Transverse colon (tissue), 4 donors: ENCODE data around the gene EIF5AL1. TPM values are rescaled to one million over a fixed set of nuclear protein-coding genes. Genes with fewer than 3 reads are reported as not detected.

Source experiments
- DNase-seq: peaks from one replicate; pipeline ENCODE4 v3.0.0-alpha.2; 2019
- H3K27ac ChIP-seq, 4 donors: fragments of 200-600 bp; sonication (generic); 2 replicates each; pipeline ENCODE4 v1.5.1; 2016 to 2018; ENCODE audit warnings: inconsistent platforms in 4 of 4
- H3K27me3 ChIP-seq: fragments of 200-600 bp; sonication (generic); 2 replicates; pipeline ENCODE4 v1.5.1; 2017; ENCODE audit warnings: inconsistent platforms
- H3K36me3 ChIP-seq, 4 donors: fragments of 200-600 bp; sonication (generic); 2 replicates each; pipeline ENCODE4 v1.5.1; 2017 to 2019; ENCODE audit warnings: inconsistent platforms in 4 of 4
- H3K4me1 ChIP-seq, 4 donors: fragments of 200-600 bp; sonication (generic); 2 replicates each; pipeline ENCODE4 v1.5.1; 2017 to 2020; ENCODE audit warnings: inconsistent platforms in 4 of 4
- H3K4me3 ChIP-seq, 4 donors: fragments of 200-600 bp; sonication (generic); 1 replicate in 1 of 4; 2 replicates in 3 of 4; pipeline versions ENCODE4 v1.5.1 to v1.6.1; 2017 to 2019; ENCODE audit warnings: inconsistent platforms in 4 of 4
- H3K9me3 ChIP-seq, 2 donors: fragments of 200-600 bp; sonication (generic); 2 replicates each; pipeline ENCODE4 v1.5.1; 2017 to 2019; ENCODE audit warnings: inconsistent platforms in 2 of 2
- CTCF ChIP-seq, 5 experiments: fragments of 200-600 bp in 3 of 5; fragments of 450-650 bp in 2 of 5; sonication (generic) in 3 of 5; IDR thresholded peaks; 1 replicate in 2 of 5; 2 replicates in 3 of 5; pipeline ENCODE4 v1.5.1; 2016 to 2017; ENCODE audit warnings: antibody characterized with exemption in 5 of 5, inconsistent platforms in 3 of 5, mild to moderate bottlenecking in 2 of 5, moderate library complexity in 1 of 5
- EP300 ChIP-seq: sonication (generic); formaldehyde crosslinking; IDR thresholded peaks from one replicate; pipeline ENCODE4 v1.6.1; 2017; ENCODE audit warnings: antibody characterized with exemption, low read depth
- POLR2A ChIP-seq: fragments of 450-650 bp; IDR thresholded peaks from one replicate; pipeline ENCODE4 v1.6.1; 2016; ENCODE audit warnings: antibody characterized with exemption, mild to moderate bottlenecking, moderate library complexity
- POLR2AphosphoS5 ChIP-seq, 3 donors: sonication (generic); formaldehyde crosslinking; IDR thresholded peaks; one replicate each; pipeline ENCODE4 v1.6.1; 2016; ENCODE audit warnings: antibody characterized with exemption in 3 of 3
- WGBS, 2 donors: methylation state at CpG; one replicate each; pipeline ENCODE4 v1.1.5; 2018; ENCODE audit warnings: low coverage in 1 of 2; 5-methylcytosine and 5-hydroxymethylcytosine counted together
- in situ Hi-C, 4 donors: fragments of 200-750 bp; cut with MboI; loops; one replicate each; pipeline versions ENCODE4 v1.15.0 to v1.15.1; 2017; ENCODE audit warnings: low sequenced_read_pairs in 3 of 4, low pct_ligation_motif_present in 1 of 4, low pct_unique_long_range_greater_than_20kb in 1 of 4
- intact Hi-C: fragments of 100-400 bp; cut with DNase I; formaldehyde crosslinking; loops from one replicate; pipeline ENCODE4 v1.15.1; 2023; ENCODE audit warnings: low total_unique reads
- total RNA-seq, 4 donors: library from RNA; depleted of rRNA; stranded (reverse); fragments of >200 nt; gene quantifications; one replicate each; pipeline ENCODE4 v1.1.0, GENCODE V29; 2016

EIF5AL1 gene
- total RNA-seq, 4 donors from 2014 or later = 0.16 to 0.27 TPM; not detected in 2

- Histone ChIP-seq H3K36me3 (no peaks in the 10 kb centered on the region), H3K9me3 (no peaks in the 10 kb centered on the region), H3K27me3 (no peaks in the 10 kb centered on the region), H3K4me1 (peaks cover 0 to 11% (median 2%) of the 10 kb centered on the region in 4 donors), H3K27ac (peak overlapping the region in 1 of 4 donors; percentile 57), H3K4me3 (no peak overlapping the region)
- in situ Hi-C loops = loop anchor here in 3 of 4 donors (5.0 to 10.0 kb wide), 2 partner anchors 92 to 94 kb away; no protein-coding TSS in a partner anchor
- intact Hi-C loops = no loop called here
- 75 to 78% methylated on average over 2 to 6 of the region's 6 CpGs for WGBS, 2 donors
- TF ChIP-seq POLR2A (no peak), CTCF (IDR thresholded peaks at IDR 0.05) (no peak), POLR2AphosphoS5 (IDR thresholded peaks at IDR 0.05) (no peak), EP300 (no peak)
- no peak for DNase-seq
Observed at GRCh38 chr10:79468841-79469585, 43.3 kb upstream of the EIF5AL1 start.

- peaks cover 0 to 11% (median 2%) of the 10 kb centered on the region in 4 donors for H3K4me1 ChIP-seq
- DNase-seq = no peak
- in situ Hi-C loops = loop anchor here in 1 of 4 donors (10.0 kb wide), 1 partner anchor 95 kb away; no protein-coding TSS in a partner anchor
- no peak overlapping the region for H3K27ac ChIP-seq
- 95 to 96% methylated on average over 4 to 8 of the region's 8 CpGs for WGBS, 2 donors
- no peaks in the 10 kb centered on the region for H3K9me3 ChIP-seq
- no peaks in the 10 kb centered on the region for H3K36me3 ChIP-seq
- intact Hi-C loops = no loop called here
- no peak for TF ChIP-seq POLR2A
- TF ChIP-seq CTCF (IDR thresholded peaks at IDR 0.05) = no peak
- no peak for TF ChIP-seq POLR2AphosphoS5 (IDR thresholded peaks at IDR 0.05)
- TF ChIP-seq EP300 = no peak
- H3K4me3 ChIP-seq = no peak overlapping the region
- H3K27me3 ChIP-seq = no peaks in the 10 kb centered on the region
Observed at GRCh38 chr10:79470096-79470495, 42.2 kb upstream of the EIF5AL1 start.

GRCh38 chr10:79471776-79472175 is 40.6 kb upstream of the EIF5AL1 start:
- Histone ChIP-seq H3K36me3 (no peaks in the 10 kb centered on the region), H3K4me3 (no peak overlapping the region), H3K27ac (no peak overlapping the region), H3K4me1 (peaks cover 0 to 11% (median 2%) of the 10 kb centered on the region in 4 donors), H3K27me3 (no peaks in the 10 kb centered on the region), H3K9me3 (no peaks in the 10 kb centered on the region)
- intact Hi-C loops (no loop called here), in situ Hi-C loops (loop anchor here in 1 of 4 donors (10.0 kb wide), 1 partner anchor 97 kb away; no protein-coding TSS in a partner anchor)
- TF ChIP-seq POLR2A (no peak), POLR2AphosphoS5 (IDR thresholded peaks at IDR 0.05) (no peak), EP300 (no peak), CTCF (IDR thresholded peaks at IDR 0.05) (no peak)
- DNase-seq = no peak
- 88 to 100% methylated on average over 2 to 4 of the region's 4 CpGs for WGBS, 2 donors

- Histone ChIP-seq H3K36me3 (no peaks in the 10 kb centered on the region), H3K27me3 (no peaks in the 10 kb centered on the region), H3K4me3 (no peak overlapping the region), H3K27ac (no peak overlapping the region), H3K4me1 (peaks cover 0 to 7% (median 0%) of the 10 kb centered on the region in 4 donors), H3K9me3 (no peaks in the 10 kb centered on the region)
- no peak for TF ChIP-seq POLR2AphosphoS5 (IDR thresholded peaks at IDR 0.05)
- TF ChIP-seq POLR2A = no peak
- no peak for TF ChIP-seq EP300
- TF ChIP-seq CTCF (IDR thresholded peaks at IDR 0.05) = no peak
- no peak for DNase-seq
- intact Hi-C loops = no loop called here
- WGBS, 2 donors = 87 to 100% methylated on average over 2 to 7 of the region's 7 CpGs
- in situ Hi-C loops = loop anchor here in 1 of 4 donors (10.0 kb wide), 1 partner anchor 98 kb away; no protein-coding TSS in a partner anchor
Observed at GRCh38 chr10:79472449-79472848, 39.9 kb upstream of the EIF5AL1 start.
